Lower lobe of right lung (tissue), 2 donors: ENCODE results near the gene HELB. TPM values are rescaled to one million over a fixed set of nuclear protein-coding genes. Genes with fewer than 3 reads are reported as not detected.

Experiments
- ATAC-seq, 2 donors: fragments of 200-7000 bp; cut with Tn5 transposase; one replicate each; pipeline ENCODE4 v1.9.1; 2020 to 2022; ENCODE audit warnings: mild to moderate bottlenecking in 2 of 2, moderate library complexity in 2 of 2
- DNase-seq: peaks from one replicate; pipeline ENCODE4 v3.0.0-alpha.2; 2020
- H3K27ac ChIP-seq: fragments of 200-600 bp; one replicate; pipeline ENCODE4 v1.8.0; 2022
- H3K27me3 ChIP-seq: fragments of 200-600 bp; one replicate; pipeline ENCODE4 v1.8.0; 2022; ENCODE audit warnings: low read depth
- H3K36me3 ChIP-seq: fragments of 200-600 bp; one replicate; pipeline ENCODE4 v1.8.0; 2022; ENCODE audit warnings: mild to moderate bottlenecking
- H3K4me1 ChIP-seq: fragments of 200-600 bp; one replicate; pipeline ENCODE4 v1.8.0; 2022
- H3K4me3 ChIP-seq: fragments of 200-600 bp; one replicate; pipeline ENCODE4 v1.8.0; 2022; ENCODE audit warnings: mild to moderate bottlenecking
- H3K9me3 ChIP-seq: fragments of 200-600 bp; one replicate; pipeline ENCODE4 v1.8.0; 2022
- intact Hi-C: fragments of 100-400 bp; cut with DNase I; formaldehyde crosslinking; loops from one replicate; pipeline ENCODE4 v1.11.0; 2022
- total RNA-seq: library from RNA; stranded (reverse); fragmentation: NEBNext Ultra II Directional; extraction: Animal tissue kit (Norgen Biotek cat#: 25700); gene quantifications from one replicate; pipeline ENCODE4 v1.2.1, GENCODE V29; 2021
- TF ChIP-seq, protein P1 (sequence below): fragments of 200-600 bp; IDR thresholded peaks from one replicate; pipeline ENCODE4 v1.8.0; 2022; ENCODE audit warnings: antibody characterized with exemption, mild to moderate bottlenecking
- donor health status: DM: no; HTN: yes; CAD: no; lungs with severe emphysema.

The HELB gene
- total RNA-seq, 1 donor from 2014 or later, result 6.4 TPM

DNA sequence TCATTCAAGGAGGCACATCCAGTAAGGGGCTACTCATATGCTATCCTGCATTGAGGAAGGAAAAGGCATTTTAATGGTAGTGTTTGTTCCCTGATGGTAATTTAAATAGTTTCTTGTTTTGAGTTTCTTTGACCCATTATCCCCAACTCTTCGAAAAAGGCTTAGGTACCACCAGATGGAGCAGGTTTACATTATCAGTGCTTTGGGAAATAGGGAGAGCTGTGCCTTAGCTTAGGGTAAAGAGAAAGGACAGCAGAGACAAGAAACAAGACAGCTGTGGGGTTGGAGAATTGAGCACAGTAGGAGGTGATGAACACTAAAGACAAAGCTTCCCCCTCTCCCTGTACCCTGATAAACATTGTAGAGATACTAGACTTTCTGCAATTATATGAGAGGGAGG is 29.1 kb upstream of the HELB start:
- Histone ChIP-seq H3K9me3 (no peaks in the 10 kb centered on the region), H3K27me3 (no peaks in the 10 kb centered on the region), H3K36me3 (no peaks in the 10 kb centered on the region), H3K27ac (no peak overlapping the region), H3K4me1 (peaks cover 3% of the 10 kb centered on the region), H3K4me3 (no peak overlapping the region)
- intact Hi-C loops, result no loop called here
- TF ChIP-seq, protein P1, sequence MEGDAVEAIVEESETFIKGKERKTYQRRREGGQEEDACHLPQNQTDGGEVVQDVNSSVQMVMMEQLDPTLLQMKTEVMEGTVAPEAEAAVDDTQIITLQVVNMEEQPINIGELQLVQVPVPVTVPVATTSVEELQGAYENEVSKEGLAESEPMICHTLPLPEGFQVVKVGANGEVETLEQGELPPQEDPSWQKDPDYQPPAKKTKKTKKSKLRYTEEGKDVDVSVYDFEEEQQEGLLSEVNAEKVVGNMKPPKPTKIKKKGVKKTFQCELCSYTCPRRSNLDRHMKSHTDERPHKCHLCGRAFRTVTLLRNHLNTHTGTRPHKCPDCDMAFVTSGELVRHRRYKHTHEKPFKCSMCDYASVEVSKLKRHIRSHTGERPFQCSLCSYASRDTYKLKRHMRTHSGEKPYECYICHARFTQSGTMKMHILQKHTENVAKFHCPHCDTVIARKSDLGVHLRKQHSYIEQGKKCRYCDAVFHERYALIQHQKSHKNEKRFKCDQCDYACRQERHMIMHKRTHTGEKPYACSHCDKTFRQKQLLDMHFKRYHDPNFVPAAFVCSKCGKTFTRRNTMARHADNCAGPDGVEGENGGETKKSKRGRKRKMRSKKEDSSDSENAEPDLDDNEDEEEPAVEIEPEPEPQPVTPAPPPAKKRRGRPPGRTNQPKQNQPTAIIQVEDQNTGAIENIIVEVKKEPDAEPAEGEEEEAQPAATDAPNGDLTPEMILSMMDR, result no peak
- no peak for DNase-seq
- no peak for ATAC-seq

DNA sequence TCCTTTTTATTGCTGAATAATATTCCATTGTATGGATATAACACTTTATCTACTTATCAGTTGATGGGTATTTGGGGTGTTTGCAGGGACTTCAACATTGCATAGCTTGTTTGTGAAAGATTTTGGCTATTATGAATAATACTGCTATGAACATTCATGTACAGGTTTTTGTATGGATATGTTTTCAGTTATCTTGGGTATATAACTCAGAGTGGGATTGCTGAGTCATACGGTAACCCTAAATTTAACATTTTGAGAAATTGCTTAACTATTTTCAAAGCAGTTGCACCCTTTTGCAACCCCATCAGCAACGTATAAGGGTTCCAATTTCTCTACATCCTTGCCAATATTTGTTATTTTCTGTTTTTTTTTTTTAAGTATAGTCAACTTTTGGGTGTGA is 27.3 kb upstream of the HELB start:
- ATAC-seq (no peak), DNase-seq (no peak)
- Histone ChIP-seq H3K4me3 (no peak overlapping the region), H3K4me1 (peaks cover 7% of the 10 kb centered on the region), H3K27me3 (no peaks in the 10 kb centered on the region), H3K36me3 (no peaks in the 10 kb centered on the region), H3K27ac (no peak overlapping the region), H3K9me3 (no peaks in the 10 kb centered on the region)
- TF ChIP-seq, protein P1, result no peak
- intact Hi-C loops, result no loop called here

DNA sequence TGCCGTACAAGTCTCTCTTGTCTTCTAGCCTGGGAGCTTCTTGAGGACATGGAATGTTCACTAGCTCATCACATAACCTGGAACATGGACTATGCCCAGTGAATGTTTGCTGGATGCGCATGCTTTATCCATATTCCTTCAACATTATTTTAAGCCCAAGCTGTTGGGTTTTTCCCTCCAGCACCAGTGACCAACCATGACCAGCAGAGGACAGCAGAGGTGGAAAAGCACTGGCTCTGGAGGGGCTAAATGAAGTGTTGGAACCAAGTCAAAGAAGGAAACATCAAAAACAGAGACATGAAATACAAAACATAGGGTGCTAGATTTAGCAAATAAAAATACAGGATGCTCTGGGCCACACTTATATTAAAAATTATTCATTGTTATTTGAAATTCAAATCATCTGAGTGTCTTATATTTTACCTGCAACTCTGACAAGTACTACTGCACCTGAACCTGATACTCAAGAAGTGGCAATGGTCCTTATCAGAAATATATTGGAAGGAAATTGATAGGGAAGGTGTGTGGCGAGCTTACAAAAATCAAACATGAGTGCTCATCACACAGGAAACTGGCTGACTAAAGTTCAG is 23.1 kb upstream of the HELB start:
- ATAC-seq, result peak in 1 of 2 donors; percentile 32
- H3K36me3 ChIP-seq, result no peaks in the 10 kb centered on the region
- TF ChIP-seq, protein P1, result peak; percentile 60
- no peaks in the 10 kb centered on the region for H3K9me3 ChIP-seq
- H3K27me3 ChIP-seq, result no peaks in the 10 kb centered on the region
- no peak overlapping the region for H3K4me3 ChIP-seq
- H3K4me1 ChIP-seq, result peaks cover 11% of the 10 kb centered on the region
- DNase-seq, result no peak
- intact Hi-C loops, result no loop called here
- no peak overlapping the region for H3K27ac ChIP-seq

GRCh38 chr12:66280561-66280960 is 21.7 kb upstream of the HELB start:
- DNase-seq (no peak), ATAC-seq (peak in 1 of 2 donors; percentile 51)
- H3K36me3 ChIP-seq, result no peaks in the 10 kb centered on the region
- intact Hi-C loops, result no loop called here
- TF ChIP-seq, protein P1, result no peak
- no peaks in the 10 kb centered on the region for H3K27me3 ChIP-seq
- H3K27ac ChIP-seq, result no peak overlapping the region
- no peaks in the 10 kb centered on the region for H3K9me3 ChIP-seq
- H3K4me1 ChIP-seq, result peaks cover 11% of the 10 kb centered on the region
- H3K4me3 ChIP-seq, result no peak overlapping the region

GRCh38 chr12:66282244-66282643 is 20.0 kb upstream of the HELB start:
- Histone ChIP-seq H3K27ac (no peak overlapping the region), H3K4me1 (peaks cover 11% of the 10 kb centered on the region), H3K27me3 (no peaks in the 10 kb centered on the region), H3K4me3 (no peak overlapping the region), H3K36me3 (no peaks in the 10 kb centered on the region), H3K9me3 (no peaks in the 10 kb centered on the region)
- TF ChIP-seq, protein P1, result no peak
- DNase-seq (no peak), ATAC-seq (no peak)
- intact Hi-C loops, result no loop called here

DNA sequence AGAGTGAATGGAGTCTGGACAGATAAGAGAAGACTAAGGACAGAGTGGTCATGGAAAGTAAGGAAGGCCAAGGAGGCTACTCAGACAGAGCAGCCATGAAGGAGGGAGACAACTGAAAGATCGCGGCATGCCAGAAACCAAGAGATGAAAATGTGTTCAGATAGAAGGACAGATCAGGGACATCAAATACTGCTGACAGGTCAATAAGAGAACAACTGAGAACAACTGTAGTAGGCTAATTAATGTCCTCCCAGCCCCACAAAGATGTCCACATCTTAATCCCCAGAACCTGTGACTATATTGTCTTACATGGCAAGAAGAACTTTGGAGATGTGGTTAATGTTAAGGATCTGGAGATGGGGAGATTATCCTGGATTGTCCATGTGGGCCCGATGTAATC is 15.0 kb upstream of the HELB start:
- DNase-seq (no peak), ATAC-seq (no peak)
- H3K27me3 ChIP-seq, result no peaks in the 10 kb centered on the region
- no peaks in the 10 kb centered on the region for H3K36me3 ChIP-seq
- intact Hi-C loops, result no loop called here
- H3K9me3 ChIP-seq, result no peaks in the 10 kb centered on the region
- no peak overlapping the region for H3K27ac ChIP-seq
- TF ChIP-seq, protein P1, result no peak
- H3K4me1 ChIP-seq, result no peaks in the 10 kb centered on the region
- no peak overlapping the region for H3K4me3 ChIP-seq
